Limb (tissue), 2 donors: ENCODE data around the gene SH2D1A.
"Not testable (repeated sequence)": the region's sequence is repeated elsewhere in the genome, so short reads cannot be mapped to it uniquely, and the experiment has no call there.

ENCODE experiments used
- DNase-seq, 2 donors: peaks; one replicate each; pipeline ENCODE4 v3.0.0-alpha.2; 2016; ENCODE audit errors: extremely low spot score in 2 of 2

The SH2D1A gene

DNA sequence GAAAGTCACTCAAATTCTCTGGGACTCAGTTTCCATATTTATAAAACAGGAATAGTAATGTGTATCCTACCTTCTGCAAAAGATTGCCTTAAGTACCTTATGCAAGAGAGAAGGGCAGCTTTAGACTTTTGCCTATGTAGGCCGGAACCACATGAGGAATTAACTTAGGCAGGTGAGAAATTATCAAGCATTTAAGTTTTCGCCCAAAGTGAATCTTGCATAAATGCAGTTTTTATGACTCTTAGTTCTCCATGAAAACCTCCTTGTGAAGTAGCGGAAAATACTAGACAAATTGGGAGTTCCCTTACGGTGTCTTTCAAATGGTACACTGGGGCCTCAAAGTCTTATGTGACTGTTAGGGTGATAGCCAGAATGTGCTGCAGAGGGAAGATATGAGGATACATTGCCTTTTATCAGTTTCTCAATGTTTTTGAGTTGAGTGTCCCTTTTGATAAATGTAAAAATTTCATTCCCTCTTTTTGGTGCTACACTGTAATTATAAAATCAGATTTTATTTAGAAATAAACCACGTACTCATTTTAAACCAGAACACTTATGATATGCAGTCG, 2.6 kb downstream of the SH2D1A start:
- DNase-seq, result no peak

DNA sequence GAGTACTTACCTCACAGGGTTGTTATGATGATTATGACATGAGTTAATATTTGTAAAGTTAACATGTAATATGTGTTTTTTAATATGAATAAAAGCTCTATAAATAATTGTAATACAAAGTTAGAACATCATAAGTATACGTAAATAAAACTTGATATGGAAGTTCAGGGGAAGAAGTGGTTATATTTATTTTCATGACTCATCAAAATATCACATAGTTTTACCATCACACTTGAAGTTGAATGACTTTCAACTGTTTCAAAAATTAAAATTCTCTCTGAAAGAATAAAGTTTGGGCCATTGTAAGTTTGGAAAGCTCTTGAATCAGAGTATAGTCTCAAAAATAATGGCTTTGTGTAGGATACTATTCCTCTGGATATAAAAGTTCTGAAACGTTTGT, 8.3 kb downstream of the SH2D1A start:
- no peak for DNase-seq

DNA sequence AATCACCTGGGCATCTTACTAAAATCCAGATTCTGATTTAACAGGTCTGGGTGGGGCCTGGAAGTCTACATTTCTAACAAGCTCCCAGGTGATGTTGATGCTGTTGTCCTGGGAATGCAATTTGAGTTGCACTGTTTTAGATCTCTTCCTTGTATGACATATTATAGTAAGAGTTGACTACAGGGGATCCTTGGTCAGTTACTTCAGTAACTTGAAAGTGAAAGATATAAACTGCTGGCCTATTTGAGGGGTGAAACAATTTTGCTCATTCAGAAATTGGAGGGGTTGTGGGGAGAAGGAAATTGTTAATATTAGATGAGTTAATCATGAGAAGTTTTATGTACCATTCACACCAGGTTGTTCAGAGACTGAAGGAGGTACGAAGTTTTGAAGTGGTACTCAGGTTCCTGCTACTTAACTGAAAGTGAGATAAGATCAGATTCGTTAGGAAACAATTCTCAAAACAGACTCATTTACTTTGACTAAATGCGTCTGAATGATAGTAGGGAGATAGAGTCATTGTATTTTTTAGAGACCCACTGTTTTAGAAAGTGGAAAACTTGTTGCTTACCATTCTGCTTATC, 12.5 kb downstream of the SH2D1A start:
- DNase-seq, result no peak

DNA sequence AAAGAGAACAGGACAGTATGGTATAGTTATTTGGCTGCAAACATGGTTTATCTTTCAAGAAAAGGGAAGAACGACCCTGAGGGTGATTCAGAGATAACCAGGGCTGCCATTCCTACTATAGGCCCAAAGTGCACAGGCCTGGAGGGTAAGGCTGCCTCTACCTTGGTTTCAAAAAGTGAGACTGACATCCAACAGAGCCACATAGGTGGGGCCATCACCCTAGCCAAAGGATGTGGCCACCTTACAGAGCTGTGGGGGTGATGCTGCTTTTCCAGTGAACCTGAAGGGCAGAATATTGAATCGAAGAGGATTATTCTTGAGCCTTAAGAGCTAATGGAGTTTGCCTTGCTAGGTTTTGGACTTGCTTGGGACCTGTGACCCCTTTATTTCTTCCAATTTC, 15.7 kb downstream of the SH2D1A start:
- DNase-seq, result no peak

DNA sequence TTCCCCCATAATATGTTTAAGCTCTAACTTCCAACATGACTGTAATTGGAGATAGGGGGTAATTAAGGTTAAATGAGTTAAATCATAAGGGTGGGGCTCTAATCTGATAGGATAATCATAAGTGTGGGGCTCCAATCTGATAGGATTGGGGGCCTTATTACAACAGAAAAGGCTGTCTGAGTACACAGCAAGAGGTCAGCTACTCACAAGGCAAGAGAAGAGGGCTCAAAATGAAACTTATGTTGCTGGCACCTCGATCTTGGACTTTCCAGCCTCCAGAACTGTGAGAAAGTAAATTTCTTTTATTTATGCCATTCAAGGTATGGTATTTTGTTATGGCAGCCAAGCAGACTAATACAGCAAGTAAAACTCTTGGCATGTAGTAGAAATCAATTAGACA, 16.4 kb downstream of the SH2D1A start:
- DNase-seq, result no peak

DNA sequence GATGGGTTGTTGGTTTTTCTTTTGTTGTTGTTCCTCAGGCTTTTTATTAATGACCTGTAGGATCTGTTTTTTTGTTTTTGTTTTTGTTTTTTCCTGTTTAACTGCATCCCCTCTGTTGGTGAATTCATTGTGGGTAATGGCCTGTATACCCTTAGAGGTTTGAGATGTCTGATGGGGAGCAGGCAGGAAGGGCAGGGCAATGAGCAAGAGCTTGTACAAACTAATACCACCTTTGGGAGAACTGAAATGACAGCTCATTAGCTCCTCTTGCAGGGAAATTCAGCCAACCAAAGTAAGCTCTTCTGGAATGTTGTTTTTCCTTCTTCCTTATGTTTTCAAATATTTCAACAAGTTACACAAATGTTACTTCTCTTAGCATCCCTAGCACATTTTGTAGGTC, 23.4 kb downstream of the SH2D1A start:
- no peak for DNase-seq

DNA sequence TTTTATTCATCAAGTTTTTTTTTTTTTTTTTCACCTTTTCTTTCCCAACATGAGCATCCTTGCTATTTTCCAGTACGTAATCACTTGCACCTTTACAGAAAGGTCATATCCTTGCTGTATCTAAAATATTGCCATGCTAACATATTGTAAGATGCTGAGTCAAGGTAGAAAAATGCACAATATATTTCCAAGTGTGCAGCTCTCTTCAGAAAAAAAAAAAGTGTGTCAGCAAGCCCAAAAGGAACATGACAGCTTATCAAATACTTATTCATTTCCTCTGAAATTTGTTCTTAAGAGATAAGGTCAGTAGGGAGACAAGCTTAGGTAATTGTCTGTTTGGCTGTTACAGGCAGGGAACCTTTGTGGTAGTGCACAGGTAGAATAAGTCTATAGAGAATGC, 27.0 kb downstream of the SH2D1A start:
- no peak for DNase-seq

DNA sequence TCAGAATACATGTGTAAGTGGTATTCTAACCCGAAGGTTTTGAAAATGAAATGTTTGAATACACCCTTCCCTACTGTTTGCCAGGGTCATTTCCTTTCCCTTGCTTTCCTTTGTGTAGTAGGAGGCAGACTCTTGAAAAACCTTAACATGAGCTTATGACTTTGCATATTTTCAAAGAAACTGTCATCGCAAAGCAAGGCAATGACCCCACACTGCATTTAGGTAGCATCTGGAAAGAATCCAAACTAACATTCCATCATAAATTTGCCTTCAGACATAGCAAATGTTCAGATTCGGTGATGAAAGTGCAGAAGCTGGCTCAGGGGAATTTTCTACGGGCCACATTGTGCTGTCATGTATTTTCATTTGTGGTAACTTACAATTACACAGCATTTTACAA, 32.3 kb downstream of the SH2D1A start:
- no peak for DNase-seq

DNA sequence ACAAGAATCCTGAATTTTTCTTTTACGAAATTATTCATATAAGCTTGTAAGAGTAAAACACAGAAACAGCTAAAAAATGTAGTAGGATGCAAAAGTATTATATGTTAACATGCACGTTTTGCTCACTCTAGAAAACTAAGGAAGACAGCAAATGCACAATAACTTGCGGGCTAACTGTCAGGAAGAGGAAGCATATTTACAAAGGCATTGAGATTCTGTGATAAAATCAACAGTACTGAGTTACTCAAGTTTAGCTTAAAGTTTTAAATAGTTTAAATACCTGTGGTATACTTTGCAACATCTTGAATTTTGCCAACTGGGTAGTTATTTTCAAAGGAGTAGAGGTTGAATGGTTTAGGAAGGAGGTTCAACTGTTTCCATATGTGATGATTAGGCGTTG, 37.0 kb downstream of the SH2D1A start:
- DNase-seq, result no peak

DNA sequence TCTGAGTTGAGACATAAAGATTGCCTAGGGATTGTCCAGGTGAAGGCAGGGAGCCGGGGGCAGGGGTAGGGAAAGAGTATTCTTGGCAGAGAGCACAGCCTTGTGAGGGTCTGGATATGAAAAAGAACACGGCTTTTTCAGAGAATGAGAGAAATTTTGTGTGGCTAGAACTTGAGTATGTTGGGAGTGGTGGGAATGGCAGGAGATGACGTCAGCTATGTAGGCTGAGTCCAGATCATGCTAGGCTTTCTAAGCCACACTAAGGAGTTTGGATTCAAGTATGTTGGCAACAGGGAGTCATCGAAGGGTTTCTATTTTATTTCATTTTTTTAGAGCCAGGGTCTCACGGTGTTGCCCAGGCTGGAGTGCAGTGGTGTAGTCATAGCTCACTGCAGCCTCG, 40.0 kb downstream of the SH2D1A start:
- DNase-seq, result no peak

DNA sequence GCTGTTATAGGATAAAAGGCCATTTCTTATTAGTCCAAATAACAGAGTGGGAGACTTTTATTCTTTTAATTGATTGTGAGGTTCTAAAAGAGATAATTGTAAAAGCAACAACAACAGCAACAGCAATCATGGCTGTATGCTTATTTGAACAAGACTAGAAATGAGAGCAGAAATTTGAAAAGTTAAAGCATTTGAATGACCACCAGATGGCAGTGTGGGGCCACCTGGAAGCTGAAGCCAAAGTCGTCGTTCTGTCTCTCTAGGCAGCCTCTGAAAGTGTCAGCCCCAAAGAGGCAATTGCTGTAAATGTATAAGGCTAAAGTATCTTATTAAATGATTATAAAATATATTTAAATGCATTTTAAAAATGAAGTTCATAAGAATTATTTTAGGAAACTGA, 42.2 kb downstream of the SH2D1A start:
- peak; percentile 54 to 58 for DNase-seq

DNA sequence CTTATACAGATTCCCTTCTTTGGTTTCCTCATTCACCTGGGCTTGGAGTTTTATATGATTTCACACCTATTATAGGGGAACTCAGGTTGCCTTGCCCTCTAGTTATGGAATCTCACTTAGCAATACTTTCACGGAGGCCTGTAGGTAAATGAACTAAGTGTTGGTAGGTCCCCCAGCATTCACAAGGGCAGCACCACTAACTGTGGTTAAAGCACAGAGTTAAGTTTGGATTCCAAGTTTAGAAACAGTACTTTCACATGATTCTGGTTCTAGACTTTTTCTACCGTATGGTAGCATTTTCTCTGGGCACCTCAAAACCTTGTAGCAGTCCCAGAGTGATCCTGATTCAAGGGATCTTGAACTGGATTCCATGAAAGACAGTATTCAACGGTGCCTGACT, 46.4 kb downstream of the SH2D1A start:
- DNase-seq, result no peak

DNA sequence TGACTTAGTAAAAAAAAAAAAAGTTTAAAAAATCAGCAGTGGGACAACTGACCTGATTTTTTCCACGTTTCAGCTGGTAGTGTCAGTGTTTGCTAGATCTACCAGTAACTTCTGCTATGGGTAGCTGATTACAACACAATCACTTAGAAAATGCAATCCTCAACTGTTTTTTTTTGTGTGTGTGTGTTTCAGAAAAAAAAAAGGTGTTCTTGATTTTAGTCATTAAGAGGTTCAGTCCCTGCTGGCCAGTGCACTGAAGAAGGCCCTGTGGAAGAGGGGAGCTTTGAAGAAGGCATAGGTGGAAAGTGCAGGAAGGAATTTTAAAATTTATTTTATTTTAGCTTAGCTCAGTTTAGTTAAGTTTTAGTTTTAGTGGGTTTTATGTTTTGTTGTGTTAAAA, 46.9 kb downstream of the SH2D1A start:
- DNase-seq, result no peak

DNA sequence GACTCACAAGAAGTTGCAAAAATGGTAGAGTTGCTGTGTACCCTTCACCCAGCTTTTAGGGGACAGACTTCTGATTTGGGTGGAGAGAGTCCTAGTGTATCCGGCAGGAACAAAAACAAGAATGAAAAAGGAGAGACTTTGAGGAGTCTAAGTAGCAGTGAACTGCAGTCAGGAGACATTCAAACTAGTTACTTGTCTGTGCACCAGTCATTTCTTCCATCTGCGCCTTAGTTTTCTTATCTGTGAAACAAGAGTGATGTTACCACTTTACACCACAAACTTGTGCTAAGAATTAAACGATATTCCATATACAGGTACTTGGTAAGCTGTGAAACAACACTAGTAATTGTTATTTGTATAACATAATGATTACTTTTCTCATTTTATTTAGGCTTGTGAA, 47.3 kb downstream of the SH2D1A start:
- no peak for DNase-seq

DNA sequence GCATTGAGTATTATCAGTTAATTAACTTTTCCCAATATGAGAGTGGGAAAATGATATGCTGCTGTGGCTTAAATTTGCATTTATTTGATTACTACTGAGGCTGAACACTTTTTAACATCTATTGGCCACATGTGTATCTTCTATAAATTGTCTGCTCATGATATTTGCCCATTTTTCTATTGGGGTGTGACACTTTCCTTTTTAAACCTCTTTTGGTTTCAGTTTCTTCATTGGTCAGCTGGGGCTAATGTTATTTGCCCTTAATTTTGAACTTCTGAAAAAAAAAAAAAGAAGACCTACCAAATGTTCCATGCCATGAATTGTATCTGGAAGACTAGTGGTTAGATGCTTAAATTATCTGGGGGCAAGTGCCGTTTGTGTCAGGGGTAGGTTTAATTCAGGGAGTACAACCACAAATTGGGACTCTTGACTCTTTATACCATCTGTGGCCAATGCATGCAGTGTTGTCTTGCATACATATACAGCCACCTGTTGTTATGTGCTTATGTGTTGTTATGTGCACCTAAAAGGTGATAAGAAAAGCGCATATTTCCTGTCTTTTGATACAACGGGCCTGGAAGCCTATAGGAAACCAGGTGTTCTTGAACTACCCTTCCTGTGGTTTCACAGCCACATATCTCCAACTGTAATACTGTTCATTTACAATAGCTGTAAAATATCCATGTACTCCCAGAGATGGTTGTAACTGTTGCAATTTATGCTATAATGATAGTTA, 49.0 kb downstream of the SH2D1A start:
- no peak for DNase-seq

DNA sequence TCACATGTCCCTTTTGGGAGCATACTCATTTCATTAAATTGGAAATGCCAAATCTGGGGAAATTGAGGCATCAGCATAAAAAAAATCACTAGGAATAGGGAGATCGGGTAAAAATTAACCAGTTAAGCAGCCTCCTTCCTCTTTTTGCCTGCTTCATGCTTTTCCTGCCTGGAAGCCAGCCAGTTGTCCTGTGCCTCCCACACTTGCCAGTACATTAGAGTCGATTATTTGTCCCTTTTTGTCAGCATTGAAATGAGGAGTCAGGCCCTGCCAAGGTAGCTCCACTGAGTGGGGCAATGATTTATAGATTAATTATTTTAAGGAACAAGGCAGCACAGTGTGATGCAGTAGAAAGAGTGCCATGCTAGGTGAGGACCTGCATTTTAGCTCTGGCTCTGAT, 55.3 kb downstream of the SH2D1A start:
- no peak for DNase-seq

DNA sequence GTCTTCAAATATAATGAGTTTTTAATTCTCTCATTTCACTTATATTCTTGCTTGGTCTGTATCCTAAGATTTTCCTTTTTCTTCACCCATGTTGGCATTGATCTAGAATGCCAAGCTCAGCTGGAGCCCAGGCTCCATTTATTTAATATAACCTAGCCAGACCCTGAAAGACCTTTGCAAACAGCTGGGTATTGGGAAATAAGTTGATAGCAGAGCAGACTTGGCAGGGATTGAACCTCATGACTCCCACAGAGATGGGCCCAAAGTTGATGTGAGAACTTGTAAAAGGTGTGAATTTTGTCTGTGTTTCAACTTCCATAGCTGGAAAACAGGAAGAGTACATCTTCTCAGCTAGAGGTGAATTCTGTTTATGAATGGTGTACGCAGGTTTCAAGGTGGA, 59.5 kb downstream of the SH2D1A start:
- DNase-seq, result no peak

DNA sequence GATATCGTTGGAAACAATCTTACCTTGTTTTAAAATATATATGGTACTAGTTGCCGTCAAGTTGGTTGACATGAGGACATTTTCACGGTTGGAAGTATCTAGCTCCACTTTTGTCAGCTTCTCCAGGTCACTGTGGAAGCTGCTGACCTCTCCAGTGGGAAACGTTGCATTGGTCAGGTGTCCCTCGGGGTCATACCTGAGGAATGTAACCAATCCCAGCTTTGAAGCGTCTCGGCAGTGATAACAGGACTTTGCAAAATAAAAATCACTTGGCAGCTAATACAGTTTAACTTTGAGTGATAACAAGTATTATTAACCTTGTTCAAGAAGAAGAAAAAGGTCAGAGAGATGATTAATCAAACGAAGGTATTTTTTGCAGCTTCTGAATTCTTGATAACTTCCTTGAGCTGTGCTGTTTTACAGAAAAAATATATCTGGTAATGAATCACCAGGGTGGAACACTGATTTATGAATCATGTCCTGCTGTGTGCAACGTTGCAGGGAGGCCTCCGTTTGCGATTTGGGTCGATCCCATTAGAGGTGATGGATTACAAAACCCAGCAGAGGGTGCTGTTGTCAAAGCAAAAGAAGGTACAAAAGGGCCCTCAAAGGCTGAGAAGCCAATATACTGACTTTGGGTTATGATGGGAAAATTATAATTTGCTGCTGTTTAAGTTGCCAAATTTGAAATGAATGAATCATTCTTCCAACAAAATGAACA, 60.1 kb downstream of the SH2D1A start:
- peak; percentile 44 to 52 for DNase-seq

DNA sequence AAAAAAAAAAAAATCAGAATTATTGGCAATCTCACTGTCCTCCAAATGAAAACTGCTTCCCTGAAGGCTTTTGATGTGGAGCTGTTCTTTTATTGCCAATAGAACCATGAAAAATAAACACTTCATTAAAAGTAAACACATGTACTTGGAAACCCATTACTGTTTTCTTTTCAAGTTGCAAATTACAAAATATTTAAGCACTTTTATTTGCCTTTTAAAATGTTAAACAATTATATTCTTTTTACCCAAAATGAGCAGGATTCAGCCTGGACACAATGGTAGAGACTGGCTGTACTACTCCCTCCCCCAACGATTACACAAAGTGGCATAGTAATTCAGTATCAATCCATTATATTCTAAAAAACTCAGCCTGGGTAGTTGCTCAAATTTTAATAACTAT, 60.9 kb downstream of the SH2D1A start:
- DNase-seq, result no peak

DNA sequence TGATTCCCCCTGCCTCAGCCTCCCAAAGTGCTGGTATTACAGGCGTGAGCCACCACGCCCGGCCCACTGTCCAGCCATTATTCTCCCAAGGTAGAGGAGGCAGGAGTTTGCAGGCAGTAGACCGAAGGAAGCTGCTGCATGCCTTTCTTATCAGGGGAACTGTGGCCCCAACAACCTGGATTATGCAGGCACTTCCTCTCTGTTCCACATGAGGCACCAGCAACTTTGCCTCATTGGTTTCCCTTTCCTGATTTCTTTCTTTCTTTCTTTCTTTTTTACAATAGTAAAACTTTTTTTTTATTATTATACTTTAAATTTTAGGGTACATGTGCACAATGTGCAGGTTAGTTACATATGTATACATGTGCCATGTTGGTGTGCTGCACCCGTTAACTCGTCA, 62.0 kb downstream of the SH2D1A start:
- not testable (repeated sequence) for DNase-seq

DNA sequence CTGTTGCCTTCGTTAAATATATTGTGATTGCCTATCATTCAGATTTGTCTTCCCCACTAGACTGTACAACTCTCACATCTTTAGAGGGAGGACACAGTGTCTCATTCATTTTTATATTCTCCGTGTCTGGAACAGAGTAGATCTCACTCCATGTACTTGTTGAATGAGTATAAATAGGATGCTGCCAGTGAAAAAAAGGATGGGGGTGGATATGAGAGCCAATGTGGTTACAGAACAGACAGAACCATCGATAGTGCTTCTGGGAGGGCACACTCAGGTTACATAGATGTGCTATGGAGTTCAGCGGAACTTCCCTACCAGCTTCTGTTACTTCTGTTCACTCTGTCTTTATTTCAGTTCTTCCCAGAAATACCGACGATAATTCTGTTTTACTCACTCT, 66.9 kb downstream of the SH2D1A start:
- DNase-seq, result no peak

DNA sequence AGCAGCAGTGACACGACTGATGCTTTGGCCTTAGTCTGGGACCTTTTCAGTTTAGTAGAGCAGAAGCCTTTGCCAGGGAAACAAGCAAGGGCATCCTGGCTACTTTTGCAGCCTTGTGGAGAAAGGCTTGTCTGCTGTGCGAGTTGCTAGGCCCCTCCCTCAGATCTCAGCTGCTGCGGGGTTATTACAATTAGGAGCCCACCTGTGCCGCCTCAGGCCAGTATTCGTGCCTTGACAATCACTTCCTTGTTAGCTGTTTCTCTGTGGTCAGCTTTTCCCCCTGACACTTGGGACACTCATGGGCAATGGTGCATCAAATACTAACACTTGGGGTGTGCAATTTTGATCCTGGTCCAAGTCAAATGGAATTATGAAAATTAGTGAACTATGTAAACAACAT, 67.9 kb downstream of the SH2D1A start:
- DNase-seq, result no peak
